ENCODE results near the gene TRPM8.

The TRPM8 gene

GRCh38 chr2:233976690-233977294, 59.6 kb downstream of the TRPM8 start:
- DNase-seq = peak; percentile 72

GRCh38 chr2:233977296-233977837, 60.2 kb downstream of the TRPM8 start:
- no peak for DNase-seq

- no peak for DNase-seq
Observed at GRCh38 chr2:233979748-233980147, 62.6 kb downstream of the TRPM8 start.

GRCh38 chr2:233980955-233981561, 63.9 kb downstream of the TRPM8 start:
- DNase-seq = no peak

- no peak for DNase-seq
Observed at GRCh38 chr2:233981574-233982420, 64.6 kb downstream of the TRPM8 start.

GRCh38 chr2:233982421-233983121, 65.4 kb downstream of the TRPM8 start:
- no peak for DNase-seq

GRCh38 chr2:233983445-233983844, 66.3 kb downstream of the TRPM8 start:
- DNase-seq = no peak

GRCh38 chr2:233988581-233988980, 71.4 kb downstream of the TRPM8 start:
- DNase-seq = no peak

- DNase-seq = no peak
Observed at GRCh38 chr2:233989221-233989858, 72.2 kb downstream of the TRPM8 start.

GRCh38 chr2:233990261-233990798, 73.2 kb downstream of the TRPM8 start:
- peak; percentile 72 for DNase-seq

- DNase-seq = peak; percentile 15
Observed at GRCh38 chr2:233991196-233991595, 74.0 kb downstream of the TRPM8 start.

GRCh38 chr2:233992513-233993217, 75.5 kb downstream of the TRPM8 start:
- no peak for DNase-seq

GRCh38 chr2:233993461-233993860, 76.3 kb downstream of the TRPM8 start:
- no peak for DNase-seq

- no peak for DNase-seq
Observed at GRCh38 chr2:233994151-233994550, 77.0 kb downstream of the TRPM8 start.

GRCh38 chr2:233996000-233996399, 78.8 kb downstream of the TRPM8 start:
- no peak for DNase-seq

GRCh38 chr2:233996461-233996860, 79.3 kb downstream of the TRPM8 start:
- no peak for DNase-seq

- DNase-seq = no peak
Observed at GRCh38 chr2:233997707-233998106, 80.5 kb downstream of the TRPM8 start.

GRCh38 chr2:233999182-233999581, 82.0 kb downstream of the TRPM8 start:
- no peak for DNase-seq

GRCh38 chr2:234001380-234002160, 84.4 kb downstream of the TRPM8 start:
- no peak for DNase-seq

GRCh38 chr2:234002281-234002680, 85.1 kb downstream of the TRPM8 start:
- DNase-seq = no peak

Measured in CD4-positive, alpha-beta T cell treated with Interleukin-4 for 4 hours (primary cell).